ENCODE results near the gene ITFG1.
"Not testable (repeated sequence)": the region's sequence is repeated elsewhere in the genome, so short reads cannot be mapped to it uniquely, and the experiment has no call there.

The ITFG1 gene

GRCh38 chr16:47424846-47425245 is 36.0 kb downstream of the ITFG1 start:
- DNase-seq (ENCODE audit: low spot score) (no peak), FAIRE-seq (no peak)

- FAIRE-seq (peak; percentile 13), DNase-seq (ENCODE audit: low spot score) (no peak)
Observed at GRCh38 chr16:47416869-47417268, 44.0 kb downstream of the ITFG1 start.

GRCh38 chr16:47413041-47413440 is 47.8 kb downstream of the ITFG1 start:
- FAIRE-seq (no peak), DNase-seq (ENCODE audit: low spot score) (no peak)

GRCh38 chr16:47408491-47408890 is 52.4 kb downstream of the ITFG1 start:
- FAIRE-seq, result no peak
- DNase-seq (ENCODE audit: low spot score), result no peak

GRCh38 chr16:47395733-47396498 is 64.9 kb downstream of the ITFG1 start:
- no peak for DNase-seq (ENCODE audit: low spot score)
- FAIRE-seq, result no peak

GRCh38 chr16:47392081-47392480 is 68.8 kb downstream of the ITFG1 start:
- FAIRE-seq (no peak), DNase-seq (ENCODE audit: low spot score) (peak; percentile 42)

GRCh38 chr16:47388705-47389104 is 72.2 kb downstream of the ITFG1 start:
- FAIRE-seq, result no peak
- DNase-seq (ENCODE audit: low spot score), result no peak

GRCh38 chr16:47387026-47387734 is 73.7 kb downstream of the ITFG1 start:
- FAIRE-seq (no peak), DNase-seq (ENCODE audit: low spot score) (no peak)

GRCh38 chr16:47386201-47386718 is 74.6 kb downstream of the ITFG1 start:
- no peak for FAIRE-seq
- DNase-seq (ENCODE audit: low spot score), result no peak

GRCh38 chr16:47382362-47382761 is 78.5 kb downstream of the ITFG1 start:
- no peak for DNase-seq (ENCODE audit: low spot score)
- no peak for FAIRE-seq

GRCh38 chr16:47377154-47377553 is 83.7 kb downstream of the ITFG1 start:
- no peak for DNase-seq (ENCODE audit: low spot score)
- no peak for FAIRE-seq

GRCh38 chr16:47375423-47375822 is 85.4 kb downstream of the ITFG1 start:
- FAIRE-seq (no peak), DNase-seq (ENCODE audit: low spot score) (no peak)

- DNase-seq (ENCODE audit: low spot score) (no peak), FAIRE-seq (no peak)
Observed at GRCh38 chr16:47374629-47375028, 86.2 kb downstream of the ITFG1 start.

- FAIRE-seq (no peak), DNase-seq (ENCODE audit: low spot score) (no peak)
Observed at GRCh38 chr16:47371271-47372014, 89.4 kb downstream of the ITFG1 start.

- DNase-seq (ENCODE audit: low spot score) (no peak), FAIRE-seq (no peak)
Observed at GRCh38 chr16:47370536-47370935, 90.3 kb downstream of the ITFG1 start.

- FAIRE-seq (no peak), DNase-seq (ENCODE audit: low spot score) (no peak)
Observed at GRCh38 chr16:47366228-47366627, 94.6 kb downstream of the ITFG1 start.

- no peak for FAIRE-seq
- no peak for DNase-seq (ENCODE audit: low spot score)
Observed at GRCh38 chr16:47363761-47364160, 97.1 kb downstream of the ITFG1 start.

- no peak for DNase-seq (ENCODE audit: low spot score)
- no peak for FAIRE-seq
Observed at GRCh38 chr16:47359478-47359877, 101.4 kb downstream of the ITFG1 start.

GRCh38 chr16:47358816-47359215 is 102.0 kb downstream of the ITFG1 start:
- peak; percentile 20 for DNase-seq (ENCODE audit: low spot score)
- FAIRE-seq, result no peak

GRCh38 chr16:47349029-47349428 is 111.8 kb downstream of the ITFG1 start:
- DNase-seq (ENCODE audit: low spot score); FAIRE-seq: not testable (repeated sequence)

- DNase-seq (ENCODE audit: low spot score), result not testable (repeated sequence)
- peak; percentile 5 for FAIRE-seq
Observed at GRCh38 chr16:47347021-47347696, 113.7 kb downstream of the ITFG1 start.
